HCT116 (cell line): ENCODE data around the gene NSUN2.

Experiments used
- EZH2 ChIP-seq: fragments of 200-600 bp; sonication (generic); IDR thresholded peaks from 2 replicates; pipeline ENCODE4 v1.6.1; 2017; ENCODE audit warnings: antibody characterized with exemption, mixed run types
- POLR2A ChIP-seq: IDR thresholded peaks from 2 replicates; pipeline ENCODE4 v1.7.0; 2011; ENCODE audit warnings: borderline replicate concordance; ENCODE audit not compliant: insufficient read depth, insufficient read length; ENCODE audit errors: extremely low read depth
- POLR2AphosphoS5 ChIP-seq: IDR thresholded peaks from 2 replicates; pipeline ENCODE4 v1.6.1; 2011; ENCODE audit warnings: mild to moderate bottlenecking, low read depth, low read length, moderate library complexity
- SP1 ChIP-seq: IDR thresholded peaks from 2 replicates; pipeline ENCODE4 v1.6.1; 2012; ENCODE audit warnings: low read depth
- TF ChIP-seq, protein P1 (sequence below), 3 experiments: fragments of 200-600 bp in 1 of 3; sonication (generic) in 1 of 3; IDR thresholded peaks in 2 of 3; conservative IDR thresholded peaks in 1 of 3; 2 replicates each; pipeline ENCODE4 v1.5.1; 2012 to 2017; ENCODE audit warnings: low read depth in 2 of 3, low read length in 2 of 3, antibody characterized with exemption in 1 of 3, borderline replicate concordance in 1 of 3, control low read depth in 1 of 3, mild to moderate bottlenecking in 1 of 3, mixed read lengths in 1 of 3, mixed run types in 1 of 3, moderate library complexity in 1 of 3; ENCODE audit not compliant: insufficient read depth in 1 of 3
- TF ChIP-seq, protein P2 (sequence below): IDR thresholded peaks from 2 replicates; pipeline ENCODE4 v1.6.1; 2012
- TF ChIP-seq, protein P3 (sequence below): IDR thresholded peaks from 2 replicates; pipeline ENCODE4 v1.6.1; 2012

DNA sequence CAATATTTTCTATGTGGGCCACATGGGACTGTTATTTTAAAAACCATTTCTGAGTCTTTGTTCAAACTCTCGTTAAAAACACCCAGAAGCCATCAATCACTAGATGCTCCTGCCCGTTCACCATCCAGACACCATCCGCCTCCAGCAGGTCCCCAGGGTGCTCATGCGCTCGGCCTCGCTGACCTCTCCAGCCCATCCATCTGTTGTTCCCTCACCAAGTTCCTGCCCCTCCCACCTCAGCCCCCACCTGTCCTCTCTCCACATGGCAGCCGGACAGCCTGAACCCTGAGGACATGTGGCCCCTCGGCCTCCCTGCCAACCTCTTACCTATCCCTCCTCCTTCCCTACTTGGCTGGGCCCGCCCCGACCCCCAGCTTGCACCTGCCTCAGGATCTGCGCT lies 31.6 kb downstream of the NSUN2 start:
- TF ChIP-seq, protein P1, sequence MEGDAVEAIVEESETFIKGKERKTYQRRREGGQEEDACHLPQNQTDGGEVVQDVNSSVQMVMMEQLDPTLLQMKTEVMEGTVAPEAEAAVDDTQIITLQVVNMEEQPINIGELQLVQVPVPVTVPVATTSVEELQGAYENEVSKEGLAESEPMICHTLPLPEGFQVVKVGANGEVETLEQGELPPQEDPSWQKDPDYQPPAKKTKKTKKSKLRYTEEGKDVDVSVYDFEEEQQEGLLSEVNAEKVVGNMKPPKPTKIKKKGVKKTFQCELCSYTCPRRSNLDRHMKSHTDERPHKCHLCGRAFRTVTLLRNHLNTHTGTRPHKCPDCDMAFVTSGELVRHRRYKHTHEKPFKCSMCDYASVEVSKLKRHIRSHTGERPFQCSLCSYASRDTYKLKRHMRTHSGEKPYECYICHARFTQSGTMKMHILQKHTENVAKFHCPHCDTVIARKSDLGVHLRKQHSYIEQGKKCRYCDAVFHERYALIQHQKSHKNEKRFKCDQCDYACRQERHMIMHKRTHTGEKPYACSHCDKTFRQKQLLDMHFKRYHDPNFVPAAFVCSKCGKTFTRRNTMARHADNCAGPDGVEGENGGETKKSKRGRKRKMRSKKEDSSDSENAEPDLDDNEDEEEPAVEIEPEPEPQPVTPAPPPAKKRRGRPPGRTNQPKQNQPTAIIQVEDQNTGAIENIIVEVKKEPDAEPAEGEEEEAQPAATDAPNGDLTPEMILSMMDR (IDR thresholded peaks at IDR 0.05 in 2 of 3, conservative IDR thresholded peaks at IDR 0.05 in 1 of 3; ENCODE audit: borderline replicate concordance in 1 of 3, insufficient read depth in 1 of 3, low read depth in 2 of 3, low read length in 2 of 3), result no peak
- no peak for TF ChIP-seq POLR2A
- TF ChIP-seq, protein P2, sequence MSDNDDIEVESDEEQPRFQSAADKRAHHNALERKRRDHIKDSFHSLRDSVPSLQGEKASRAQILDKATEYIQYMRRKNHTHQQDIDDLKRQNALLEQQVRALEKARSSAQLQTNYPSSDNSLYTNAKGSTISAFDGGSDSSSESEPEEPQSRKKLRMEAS, result no peak
- TF ChIP-seq SP1, result no peak
- TF ChIP-seq POLR2AphosphoS5, result no peak
- no peak for TF ChIP-seq EZH2
- TF ChIP-seq, protein P3, sequence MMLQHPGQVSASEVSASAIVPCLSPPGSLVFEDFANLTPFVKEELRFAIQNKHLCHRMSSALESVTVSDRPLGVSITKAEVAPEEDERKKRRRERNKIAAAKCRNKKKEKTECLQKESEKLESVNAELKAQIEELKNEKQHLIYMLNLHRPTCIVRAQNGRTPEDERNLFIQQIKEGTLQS, result no peak
